Nucleus accumbens (tissue), 56 donors: Measurements from ENCODE around the gene DHX36.

Source experiments
- DNase-seq, 56 donors: peaks; one replicate each; lab custom pipeline; 2025; lab: John Stamatoyannopoulos, UW

The DHX36 gene

GRCh38 chr3:154228561-154229216 lies 95.6 kb downstream of the DHX36 start:
- DNase-seq, result no peak

GRCh38 chr3:154227531-154227930 lies 96.8 kb downstream of the DHX36 start:
- DNase-seq, result no peak

- DNase-seq, result no peak
Observed at GRCh38 chr3:154225536-154225935, 98.8 kb downstream of the DHX36 start.

GRCh38 chr3:154224866-154225265 lies 99.4 kb downstream of the DHX36 start:
- no peak for DNase-seq

- DNase-seq, result no peak
Observed at GRCh38 chr3:154224366-154224765, 99.9 kb downstream of the DHX36 start.

- no peak for DNase-seq
Observed at GRCh38 chr3:154223519-154223918, 100.8 kb downstream of the DHX36 start.
